Stimulated activated memory B cell treated with anti-CD40 and anti-IgM and Interleukin-4, amounts not matched to agents 10 μg/mL and 1 μg/mL and 100 μg/mL, for 72 hours (primary cell): ENCODE results near the gene COL4A1.

Experiments
- ATAC-seq: fragments of 150-1000 bp; cut with Tn5 transposase; 2 replicates; pipeline ENCODE4 v1.10.0; 2021
- H3K27ac Mint-ChIP-seq: one replicate; pipeline ENCODE4 v1.8.0; 2022; ENCODE audit warnings: mild to moderate bottlenecking, mixed read lengths
- H3K27me3 Mint-ChIP-seq: one replicate; pipeline ENCODE4 v1.8.0; 2022; ENCODE audit warnings: mixed read lengths
- H3K36me3 Mint-ChIP-seq: one replicate; pipeline ENCODE4 v1.8.0; 2022; ENCODE audit warnings: mixed read lengths
- H3K4me1 Mint-ChIP-seq: one replicate; pipeline ENCODE4 v1.8.0; 2022; ENCODE audit warnings: mixed read lengths
- H3K4me3 Mint-ChIP-seq: one replicate; pipeline ENCODE4 v1.8.0; 2022; ENCODE audit warnings: mild to moderate bottlenecking, moderate library complexity, mixed read lengths
- H3K9me3 Mint-ChIP-seq: one replicate; pipeline ENCODE4 v1.8.0; 2022; ENCODE audit warnings: mixed read lengths

Gene COL4A1

GRCh38 chr13:110248449-110249143 lies 58.4 kb downstream of the COL4A1 start:
- Mint-ChIP-seq H3K27ac (no peak overlapping the region), H3K4me3 (no peak overlapping the region), H3K9me3 (no peaks in the 10 kb centered on the region), H3K4me1 (peaks cover 6% of the 10 kb centered on the region), H3K36me3 (no peaks in the 10 kb centered on the region), H3K27me3 (no peaks in the 10 kb centered on the region)
- no peak for ATAC-seq

GRCh38 chr13:110246530-110246929 lies 60.4 kb downstream of the COL4A1 start:
- H3K4me3 Mint-ChIP-seq: no peak overlapping the region
- H3K27me3 Mint-ChIP-seq: no peaks in the 10 kb centered on the region
- H3K36me3 Mint-ChIP-seq: no peaks in the 10 kb centered on the region

GRCh38 chr13:110245416-110245899 lies 61.5 kb downstream of the COL4A1 start:
- Mint-ChIP-seq H3K4me3 (no peak overlapping the region), H3K27ac (no peak overlapping the region), H3K9me3 (no peaks in the 10 kb centered on the region), H3K27me3 (no peaks in the 10 kb centered on the region), H3K36me3 (no peaks in the 10 kb centered on the region), H3K4me1 (no peaks in the 10 kb centered on the region)
- ATAC-seq: no peak

More at GRCh38 chr13:110246530-110246929, 60.4 kb downstream of the COL4A1 start:
- Mint-ChIP-seq H3K4me1 (peaks cover 6% of the 10 kb centered on the region), H3K9me3 (no peaks in the 10 kb centered on the region), H3K27ac (no peak overlapping the region)
- ATAC-seq: no peak

GRCh38 chr13:110244976-110245375 lies 62.0 kb downstream of the COL4A1 start:
- H3K36me3 Mint-ChIP-seq: no peaks in the 10 kb centered on the region
- no peak for ATAC-seq
- H3K9me3 Mint-ChIP-seq: no peaks in the 10 kb centered on the region
- H3K27ac Mint-ChIP-seq: no peak overlapping the region
- no peaks in the 10 kb centered on the region for H3K27me3 Mint-ChIP-seq
- H3K4me3 Mint-ChIP-seq: no peak overlapping the region
- H3K4me1 Mint-ChIP-seq: no peaks in the 10 kb centered on the region

- H3K4me3 Mint-ChIP-seq: no peak overlapping the region
These were observed 62.7 kb downstream of the COL4A1 start for GRCh38 chr13:110244071-110244830.

GRCh38 chr13:110242615-110243014 lies 64.3 kb downstream of the COL4A1 start:
- Mint-ChIP-seq H3K4me1 (no peaks in the 10 kb centered on the region), H3K27ac (no peak overlapping the region), H3K27me3 (no peaks in the 10 kb centered on the region), H3K4me3 (no peak overlapping the region), H3K36me3 (no peaks in the 10 kb centered on the region), H3K9me3 (no peaks in the 10 kb centered on the region)
- no peak for ATAC-seq

More at GRCh38 chr13:110244071-110244830, 62.7 kb downstream of the COL4A1 start:
- Mint-ChIP-seq H3K9me3 (no peaks in the 10 kb centered on the region), H3K4me1 (no peaks in the 10 kb centered on the region), H3K27ac (no peak overlapping the region), H3K36me3 (no peaks in the 10 kb centered on the region), H3K27me3 (no peaks in the 10 kb centered on the region)
- no peak for ATAC-seq

- Mint-ChIP-seq H3K27me3 (no peaks in the 10 kb centered on the region), H3K9me3 (no peaks in the 10 kb centered on the region)
- ATAC-seq: no peak
These were observed 66.0 kb downstream of the COL4A1 start for GRCh38 chr13:110240943-110241342.

GRCh38 chr13:110240352-110240751 lies 66.6 kb downstream of the COL4A1 start:
- no peak overlapping the region for H3K4me3 Mint-ChIP-seq
- peak; percentile 42 for ATAC-seq
- H3K27ac Mint-ChIP-seq: no peak overlapping the region
- no peaks in the 10 kb centered on the region for H3K36me3 Mint-ChIP-seq
- H3K27me3 Mint-ChIP-seq: no peaks in the 10 kb centered on the region
- no peaks in the 10 kb centered on the region for H3K9me3 Mint-ChIP-seq
- H3K4me1 Mint-ChIP-seq: no peaks in the 10 kb centered on the region

More at GRCh38 chr13:110240943-110241342, 66.0 kb downstream of the COL4A1 start:
- H3K4me3 Mint-ChIP-seq: no peak overlapping the region
- no peaks in the 10 kb centered on the region for H3K4me1 Mint-ChIP-seq
- H3K27ac Mint-ChIP-seq: no peak overlapping the region
- no peaks in the 10 kb centered on the region for H3K36me3 Mint-ChIP-seq

GRCh38 chr13:110239280-110240125 lies 67.5 kb downstream of the COL4A1 start:
- no peaks in the 10 kb centered on the region for H3K36me3 Mint-ChIP-seq
- H3K27ac Mint-ChIP-seq: no peak overlapping the region
- H3K9me3 Mint-ChIP-seq: no peaks in the 10 kb centered on the region
- no peaks in the 10 kb centered on the region for H3K4me1 Mint-ChIP-seq
- H3K27me3 Mint-ChIP-seq: no peaks in the 10 kb centered on the region
- ATAC-seq: no peak
- no peak overlapping the region for H3K4me3 Mint-ChIP-seq

- H3K27me3 Mint-ChIP-seq: no peaks in the 10 kb centered on the region
- H3K4me1 Mint-ChIP-seq: no peaks in the 10 kb centered on the region
- no peak overlapping the region for H3K27ac Mint-ChIP-seq
- H3K4me3 Mint-ChIP-seq: no peak overlapping the region
- H3K9me3 Mint-ChIP-seq: no peaks in the 10 kb centered on the region
- H3K36me3 Mint-ChIP-seq: no peaks in the 10 kb centered on the region
- no peak for ATAC-seq
These were observed 68.2 kb downstream of the COL4A1 start for GRCh38 chr13:110238818-110239195.

- Mint-ChIP-seq H3K27ac (no peak overlapping the region), H3K4me1 (no peaks in the 10 kb centered on the region), H3K27me3 (peaks cover 7% of the 10 kb centered on the region), H3K9me3 (no peaks in the 10 kb centered on the region), H3K36me3 (no peaks in the 10 kb centered on the region), H3K4me3 (no peak overlapping the region)
- no peak for ATAC-seq
These were observed 68.8 kb downstream of the COL4A1 start for GRCh38 chr13:110237875-110238817.

- Mint-ChIP-seq H3K27me3 (peaks cover 15% of the 10 kb centered on the region), H3K4me3 (no peak overlapping the region), H3K4me1 (no peaks in the 10 kb centered on the region), H3K36me3 (no peaks in the 10 kb centered on the region), H3K9me3 (no peaks in the 10 kb centered on the region), H3K27ac (no peak overlapping the region)
- no peak for ATAC-seq
These were observed 70.1 kb downstream of the COL4A1 start for GRCh38 chr13:110236831-110237261.

- H3K27ac Mint-ChIP-seq: no peak overlapping the region
- no peak for ATAC-seq
- H3K27me3 Mint-ChIP-seq: peaks cover 15% of the 10 kb centered on the region
- H3K36me3 Mint-ChIP-seq: no peaks in the 10 kb centered on the region
- no peak overlapping the region for H3K4me3 Mint-ChIP-seq
- no peaks in the 10 kb centered on the region for H3K9me3 Mint-ChIP-seq
- H3K4me1 Mint-ChIP-seq: no peaks in the 10 kb centered on the region
These were observed 70.5 kb downstream of the COL4A1 start for GRCh38 chr13:110236431-110236830.

GRCh38 chr13:110234532-110234931 lies 72.4 kb downstream of the COL4A1 start:
- Mint-ChIP-seq H3K4me3 (no peak overlapping the region), H3K27me3 (peaks cover 25% of the 10 kb centered on the region), H3K9me3 (no peaks in the 10 kb centered on the region), H3K27ac (no peak overlapping the region), H3K4me1 (no peaks in the 10 kb centered on the region), H3K36me3 (no peaks in the 10 kb centered on the region)
- ATAC-seq: no peak
